Fibroblast of mammary gland (primary cell): ENCODE data around the gene LRP1.

Experiments used
- DNase-seq: peaks from one replicate; pipeline ENCODE4 v3.0.0-alpha.2; 2010; ENCODE audit warnings: low read depth
- H3K4me3 ChIP-seq: 2 replicates; pipeline ENCODE4 v1.5.1; 2011; ENCODE audit warnings: low read depth, mild to moderate bottlenecking, low read length, moderate library complexity; ENCODE audit not compliant: control insufficient read depth
- TF ChIP-seq, protein P1 (sequence below): conservative IDR thresholded peaks from 2 replicates; pipeline ENCODE4 v1.5.1; 2011; ENCODE audit warnings: low read depth, low read length, inconsistent platforms; ENCODE audit not compliant: control insufficient read depth, insufficient read depth

Gene LRP1

DNA sequence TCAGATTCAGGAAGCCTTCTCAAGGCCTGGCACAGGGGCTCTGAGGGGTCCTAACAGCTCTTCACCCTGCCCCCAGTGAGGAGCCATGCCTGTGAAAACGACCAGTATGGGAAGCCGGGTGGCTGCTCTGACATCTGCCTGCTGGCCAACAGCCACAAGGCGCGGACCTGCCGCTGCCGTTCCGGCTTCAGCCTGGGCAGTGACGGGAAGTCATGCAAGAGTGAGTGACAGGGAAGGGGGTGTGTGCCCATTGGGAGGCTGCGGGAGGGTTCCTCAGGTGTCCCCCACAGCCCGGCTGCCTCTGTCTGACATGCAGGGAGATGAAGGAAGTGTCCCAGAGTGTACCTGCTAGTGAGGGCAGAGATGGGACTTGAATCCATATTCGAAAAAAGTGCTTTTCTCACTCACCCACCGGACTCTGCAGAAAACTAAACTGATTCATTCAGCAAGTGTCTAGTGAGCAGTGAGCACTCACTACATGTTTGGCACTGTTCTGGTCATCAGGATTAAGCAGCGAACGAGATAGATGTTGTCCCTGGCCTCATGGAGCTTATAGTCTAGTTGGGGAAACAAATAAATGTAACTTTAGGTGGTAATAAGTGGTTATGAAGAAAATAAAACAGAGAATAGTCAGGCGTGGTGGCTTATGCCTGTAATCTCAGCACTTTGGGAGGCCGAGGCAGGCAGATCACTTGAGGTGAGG, 28.6 kb downstream of the LRP1 start:
- TF ChIP-seq, protein P1, sequence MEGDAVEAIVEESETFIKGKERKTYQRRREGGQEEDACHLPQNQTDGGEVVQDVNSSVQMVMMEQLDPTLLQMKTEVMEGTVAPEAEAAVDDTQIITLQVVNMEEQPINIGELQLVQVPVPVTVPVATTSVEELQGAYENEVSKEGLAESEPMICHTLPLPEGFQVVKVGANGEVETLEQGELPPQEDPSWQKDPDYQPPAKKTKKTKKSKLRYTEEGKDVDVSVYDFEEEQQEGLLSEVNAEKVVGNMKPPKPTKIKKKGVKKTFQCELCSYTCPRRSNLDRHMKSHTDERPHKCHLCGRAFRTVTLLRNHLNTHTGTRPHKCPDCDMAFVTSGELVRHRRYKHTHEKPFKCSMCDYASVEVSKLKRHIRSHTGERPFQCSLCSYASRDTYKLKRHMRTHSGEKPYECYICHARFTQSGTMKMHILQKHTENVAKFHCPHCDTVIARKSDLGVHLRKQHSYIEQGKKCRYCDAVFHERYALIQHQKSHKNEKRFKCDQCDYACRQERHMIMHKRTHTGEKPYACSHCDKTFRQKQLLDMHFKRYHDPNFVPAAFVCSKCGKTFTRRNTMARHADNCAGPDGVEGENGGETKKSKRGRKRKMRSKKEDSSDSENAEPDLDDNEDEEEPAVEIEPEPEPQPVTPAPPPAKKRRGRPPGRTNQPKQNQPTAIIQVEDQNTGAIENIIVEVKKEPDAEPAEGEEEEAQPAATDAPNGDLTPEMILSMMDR: no peak
- DNase-seq: no peak
- no peak overlapping the region for H3K4me3 ChIP-seq

GRCh38 chr12:57157588-57158173, 29.4 kb downstream of the LRP1 start:
- no peak for DNase-seq
- TF ChIP-seq, protein P1: no peak
- H3K4me3 ChIP-seq: no peak overlapping the region

DNA sequence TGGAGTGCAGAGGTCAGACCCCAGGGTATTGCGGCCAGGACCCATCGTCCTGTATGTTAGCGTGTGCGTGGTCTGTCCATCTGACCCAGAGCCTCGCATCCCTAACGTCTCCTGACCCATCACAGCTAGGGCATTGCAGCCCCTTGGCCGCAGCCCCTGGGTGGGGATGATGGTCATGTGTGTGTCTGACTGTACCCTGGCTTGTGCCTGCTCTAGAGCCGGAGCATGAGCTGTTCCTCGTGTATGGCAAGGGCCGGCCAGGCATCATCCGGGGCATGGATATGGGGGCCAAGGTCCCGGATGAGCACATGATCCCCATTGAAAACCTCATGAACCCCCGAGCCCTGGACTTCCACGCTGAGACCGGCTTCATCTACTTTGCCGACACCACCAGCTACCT, 29.9 kb downstream of the LRP1 start:
- no peak overlapping the region for H3K4me3 ChIP-seq
- DNase-seq: no peak
- TF ChIP-seq, protein P1: no peak

DNA sequence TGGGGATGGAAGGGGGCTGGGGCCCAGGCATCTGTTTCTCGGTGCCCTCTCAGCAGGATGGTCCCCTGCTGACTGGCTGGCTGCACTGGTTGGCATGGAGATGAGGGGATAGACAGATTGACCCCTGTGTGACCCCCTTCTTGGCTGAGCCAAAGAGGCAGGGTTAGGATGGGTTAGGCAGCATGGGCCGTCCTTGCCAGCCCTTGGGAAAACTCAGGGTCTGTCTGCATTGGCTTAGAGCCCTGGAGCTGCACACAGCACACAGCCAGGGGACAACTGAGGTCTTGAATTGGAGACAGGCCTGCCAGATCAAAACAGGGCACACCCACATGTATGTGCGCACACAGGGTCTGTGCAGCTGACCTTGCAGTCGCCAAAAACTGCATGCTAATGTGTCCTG, 30.4 kb downstream of the LRP1 start:
- TF ChIP-seq, protein P1: no peak
- DNase-seq: no peak
- H3K4me3 ChIP-seq: no peak overlapping the region

GRCh38 chr12:57159311-57159710, 31.0 kb downstream of the LRP1 start:
- DNase-seq: no peak
- H3K4me3 ChIP-seq: no peak overlapping the region
- TF ChIP-seq, protein P1: no peak

GRCh38 chr12:57160040-57160439, 31.8 kb downstream of the LRP1 start:
- TF ChIP-seq, protein P1: no peak
- H3K4me3 ChIP-seq: no peak overlapping the region
- no peak for DNase-seq
